ENCODE measurements around the gene GRB7.
"Not testable (repeated sequence)": the region's sequence is repeated elsewhere in the genome, so short reads cannot be mapped to it uniquely, and the experiment has no call there.

DNA sequence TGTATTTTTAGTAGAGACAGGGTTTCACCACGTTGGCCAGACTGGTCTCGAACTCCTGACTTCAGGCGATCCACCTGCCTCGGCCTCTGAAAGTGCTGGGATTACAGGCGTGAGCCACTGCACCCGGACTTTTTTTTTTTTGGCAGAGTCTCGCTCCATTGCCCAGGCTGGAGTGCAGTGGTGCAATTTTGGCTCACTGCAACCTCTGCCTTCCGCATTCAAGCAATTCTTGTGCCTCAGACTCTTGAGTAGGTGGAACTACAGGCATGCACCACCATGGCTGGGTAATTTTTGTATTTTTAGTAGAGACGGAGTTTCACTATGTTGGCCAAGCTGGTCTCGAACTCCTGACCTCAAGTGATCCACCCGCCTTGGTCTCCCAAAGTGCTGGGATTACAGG is 26.7 kb upstream of the GRB7 start:
- TF ChIP-seq, protein P1, sequence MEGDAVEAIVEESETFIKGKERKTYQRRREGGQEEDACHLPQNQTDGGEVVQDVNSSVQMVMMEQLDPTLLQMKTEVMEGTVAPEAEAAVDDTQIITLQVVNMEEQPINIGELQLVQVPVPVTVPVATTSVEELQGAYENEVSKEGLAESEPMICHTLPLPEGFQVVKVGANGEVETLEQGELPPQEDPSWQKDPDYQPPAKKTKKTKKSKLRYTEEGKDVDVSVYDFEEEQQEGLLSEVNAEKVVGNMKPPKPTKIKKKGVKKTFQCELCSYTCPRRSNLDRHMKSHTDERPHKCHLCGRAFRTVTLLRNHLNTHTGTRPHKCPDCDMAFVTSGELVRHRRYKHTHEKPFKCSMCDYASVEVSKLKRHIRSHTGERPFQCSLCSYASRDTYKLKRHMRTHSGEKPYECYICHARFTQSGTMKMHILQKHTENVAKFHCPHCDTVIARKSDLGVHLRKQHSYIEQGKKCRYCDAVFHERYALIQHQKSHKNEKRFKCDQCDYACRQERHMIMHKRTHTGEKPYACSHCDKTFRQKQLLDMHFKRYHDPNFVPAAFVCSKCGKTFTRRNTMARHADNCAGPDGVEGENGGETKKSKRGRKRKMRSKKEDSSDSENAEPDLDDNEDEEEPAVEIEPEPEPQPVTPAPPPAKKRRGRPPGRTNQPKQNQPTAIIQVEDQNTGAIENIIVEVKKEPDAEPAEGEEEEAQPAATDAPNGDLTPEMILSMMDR (IDR thresholded peaks at IDR 0.05; ENCODE audit: low read depth, low read length): not testable (repeated sequence)
- TF ChIP-seq POLR2A (IDR thresholded peaks at IDR 0.05; ENCODE audit: extremely low read depth, insufficient read length); MAX (IDR thresholded peaks at IDR 0.05; ENCODE audit: low read depth, low read length): not testable (repeated sequence)
